Stimulated activated naive CD4-positive, alpha-beta T cell treated with Interleukin-2 at 50 U/mL for 16 hours (primary cell): Measurements from ENCODE around the gene CARM1.

ENCODE experiments used
- DNase-seq: peaks from one replicate; lab custom pipeline; 2025; lab: John Stamatoyannopoulos, UW

The CARM1 gene

DNA sequence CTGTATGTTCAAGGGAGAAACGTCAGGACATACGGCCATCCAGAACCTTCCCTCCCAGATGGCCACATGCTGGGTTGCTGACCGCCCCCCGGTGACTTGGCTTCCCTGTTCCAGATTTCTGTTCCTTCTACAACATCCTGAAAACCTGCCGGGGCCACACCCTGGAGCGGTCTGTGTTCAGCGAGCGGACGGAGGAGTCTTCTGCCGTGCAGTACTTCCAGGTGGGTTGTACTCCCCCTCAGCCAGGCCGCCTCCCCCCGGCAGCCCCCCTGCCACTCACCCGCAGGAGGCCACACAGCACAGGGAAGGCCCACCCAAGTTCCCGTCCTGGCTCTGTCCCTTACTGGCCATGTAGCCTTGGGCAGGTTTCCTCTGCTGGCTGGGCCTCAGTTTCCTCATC is 36.6 kb downstream of the CARM1 start:
- no peak for DNase-seq

DNA sequence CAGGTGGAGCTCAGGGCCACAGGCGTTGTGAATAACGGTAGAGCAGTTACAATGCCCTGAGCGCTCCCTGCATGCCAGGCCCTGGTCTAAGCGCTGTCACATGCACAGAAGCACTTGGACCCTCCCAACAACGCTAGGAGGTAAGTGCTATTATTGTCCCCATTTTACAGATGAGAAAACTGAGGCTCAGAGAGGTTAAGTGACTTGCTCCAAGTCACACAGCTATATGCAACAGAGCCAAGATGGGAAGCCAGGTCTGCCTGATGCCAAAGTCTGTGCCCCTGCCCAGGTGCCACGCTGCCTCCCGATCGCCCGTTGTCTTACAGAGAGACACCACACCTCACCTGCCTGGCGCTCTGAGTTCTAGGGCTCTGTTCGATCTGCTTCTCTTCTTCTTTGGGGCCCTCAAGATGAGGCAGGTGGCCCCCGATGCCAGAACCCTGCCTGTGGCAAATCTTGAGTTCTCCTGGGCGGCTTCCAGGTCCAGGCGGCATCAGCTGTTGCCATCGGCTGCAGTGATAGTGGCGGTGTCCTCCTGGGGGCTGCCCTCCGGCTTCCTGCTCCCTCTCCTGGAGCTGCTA is 37.1 kb downstream of the CARM1 start:
- DNase-seq, result no peak

DNA sequence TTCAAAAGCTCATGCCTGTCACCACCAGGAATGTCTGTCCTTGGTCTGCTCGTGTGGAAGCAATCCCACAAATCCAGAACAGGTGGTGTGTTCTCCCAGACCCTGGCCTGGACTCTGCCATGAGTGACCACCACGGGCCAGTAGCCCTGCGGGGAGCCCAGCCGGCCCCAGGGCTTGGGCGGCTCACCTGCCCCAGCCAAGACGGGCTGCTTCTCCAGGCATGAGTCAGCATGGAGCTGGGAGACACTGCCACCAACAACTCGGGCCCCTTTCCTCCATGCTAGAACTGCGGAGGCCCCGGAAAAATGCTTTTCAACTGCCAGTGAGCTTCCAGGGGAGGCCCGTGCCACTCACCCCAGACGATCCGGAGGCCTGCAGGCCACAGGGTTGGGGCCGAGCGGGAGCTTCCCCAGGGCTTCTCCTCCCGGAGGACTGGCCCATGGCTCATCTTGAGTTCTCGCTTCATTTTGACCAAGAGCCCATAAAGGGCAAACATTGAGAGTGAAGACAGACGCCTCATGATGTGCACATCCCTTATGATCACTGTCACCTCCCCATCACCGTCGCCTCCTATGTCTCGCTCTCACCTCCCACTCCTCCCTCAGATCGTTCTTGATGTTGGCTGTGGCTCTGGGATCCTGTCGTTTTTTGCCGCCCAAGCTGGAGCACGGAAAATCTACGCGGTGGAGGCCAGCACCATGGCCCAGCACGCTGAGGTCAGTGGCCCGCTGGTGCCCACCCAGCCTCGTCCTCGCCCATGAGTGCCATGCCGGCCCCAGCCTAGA is 40.4 kb downstream of the CARM1 start:
- no peak for DNase-seq

DNA sequence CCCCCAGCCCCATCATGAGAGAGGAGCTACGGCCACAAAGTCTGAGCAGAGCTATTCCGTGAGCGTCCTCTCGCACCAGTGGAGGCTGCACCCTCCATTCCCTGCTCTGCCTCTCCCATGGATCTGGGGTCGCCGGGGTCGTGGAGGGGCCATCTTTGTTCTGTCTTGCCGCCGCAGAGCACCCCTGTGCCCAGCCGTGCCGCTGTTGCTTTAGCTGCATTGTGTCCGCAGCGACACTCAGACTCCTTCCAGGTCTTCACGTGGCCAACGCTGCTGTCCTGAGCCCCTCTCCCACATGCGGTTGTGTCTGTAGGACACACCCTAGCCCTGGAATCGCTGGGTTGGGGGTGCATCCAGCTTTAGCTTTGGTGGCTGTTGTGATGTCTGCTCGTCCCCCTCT is 41.3 kb downstream of the CARM1 start:
- DNase-seq, result no peak

DNA sequence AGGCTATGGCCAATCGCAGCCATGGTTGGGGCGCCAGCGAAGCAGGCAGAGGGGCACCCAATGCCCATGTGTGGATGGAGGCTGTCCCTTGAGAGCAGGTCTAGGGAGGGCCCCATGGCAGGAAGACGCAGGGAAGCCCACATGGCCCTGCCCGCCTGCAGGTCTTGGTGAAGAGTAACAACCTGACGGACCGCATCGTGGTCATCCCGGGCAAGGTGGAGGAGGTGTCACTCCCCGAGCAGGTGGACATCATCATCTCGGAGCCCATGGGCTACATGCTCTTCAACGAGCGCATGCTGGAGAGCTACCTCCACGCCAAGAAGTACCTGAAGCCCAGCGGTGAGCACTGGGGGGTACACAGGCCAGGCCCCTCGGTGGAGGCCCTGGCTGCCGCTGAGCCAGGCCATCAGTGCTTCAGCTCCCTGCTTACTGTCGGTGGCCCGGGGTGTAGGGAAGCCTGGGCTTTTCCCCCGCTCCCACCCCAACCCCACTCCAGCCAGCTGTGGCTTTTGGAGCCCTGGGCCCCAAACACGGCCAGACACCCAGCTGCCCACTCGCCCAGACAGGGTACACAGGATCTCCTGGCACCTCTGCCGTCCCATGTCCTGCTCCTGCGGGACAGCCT is 42.5 kb downstream of the CARM1 start:
- DNase-seq, result no peak

DNA sequence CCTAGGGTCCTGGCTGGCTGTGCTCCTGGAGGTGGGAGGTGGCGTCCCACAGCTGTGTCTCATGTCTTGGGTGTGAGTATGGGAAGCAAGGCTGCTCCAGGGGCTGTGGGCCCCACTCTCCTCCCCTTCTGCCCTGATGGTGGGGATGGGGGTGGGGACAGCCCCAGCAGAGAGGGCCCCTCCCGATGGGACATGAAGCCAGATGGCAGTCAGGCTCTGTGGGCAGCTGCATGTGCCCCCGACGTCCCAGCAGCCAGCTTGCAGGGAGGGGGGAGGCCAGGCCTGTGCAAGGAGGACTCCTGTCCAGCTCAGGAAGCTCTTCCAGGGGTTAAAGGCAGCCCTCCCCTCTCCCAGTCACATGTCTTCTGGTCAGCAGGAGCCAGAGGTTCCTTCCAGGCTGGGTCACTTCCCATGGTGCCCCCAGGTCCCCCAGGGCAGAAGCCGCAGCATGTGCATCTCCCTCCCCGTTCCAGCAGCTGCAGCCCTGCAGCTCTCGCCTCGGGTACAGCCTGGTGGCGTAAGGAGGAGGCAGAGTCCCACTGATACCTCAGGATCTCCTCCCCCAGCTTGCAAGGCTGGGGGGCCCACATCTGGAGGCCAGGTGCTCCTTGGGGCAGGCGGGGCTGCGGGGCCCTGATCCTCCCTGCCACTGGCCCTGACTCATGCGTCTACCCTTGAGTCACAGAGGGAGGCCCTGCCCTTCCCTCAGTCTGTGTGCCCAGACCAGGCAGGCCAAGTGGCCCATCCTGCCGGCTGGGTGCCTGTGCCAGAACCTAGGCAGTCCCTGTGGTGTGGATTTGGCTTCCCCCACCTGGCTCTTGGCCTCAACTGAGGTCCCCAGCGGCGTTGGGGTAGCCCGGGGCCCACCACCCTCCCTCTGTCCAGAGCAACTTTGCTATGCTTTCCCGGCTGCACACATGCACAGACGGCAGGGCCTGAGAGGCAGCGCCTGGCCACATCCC is 44.1 kb downstream of the CARM1 start:
- DNase-seq, result no peak

DNA sequence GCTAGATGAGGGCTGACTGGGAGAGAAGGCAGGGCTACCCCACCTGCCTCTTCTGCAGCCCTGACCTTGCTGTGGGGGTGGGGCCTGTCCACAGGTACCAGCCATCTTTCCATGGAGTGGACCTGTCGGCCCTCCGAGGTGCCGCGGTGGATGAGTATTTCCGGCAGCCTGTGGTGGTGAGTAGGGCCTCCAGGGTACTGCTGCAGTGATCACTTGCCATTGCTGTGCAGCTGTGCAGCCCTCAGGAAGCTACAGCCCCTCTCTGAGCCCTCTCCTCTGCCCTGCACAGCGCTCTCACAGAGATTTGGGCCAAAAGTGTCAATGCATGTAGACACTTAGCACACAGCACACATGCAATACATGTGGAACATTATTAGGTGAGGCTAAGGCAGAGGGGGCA is 45.2 kb downstream of the CARM1 start:
- no peak for DNase-seq

DNA sequence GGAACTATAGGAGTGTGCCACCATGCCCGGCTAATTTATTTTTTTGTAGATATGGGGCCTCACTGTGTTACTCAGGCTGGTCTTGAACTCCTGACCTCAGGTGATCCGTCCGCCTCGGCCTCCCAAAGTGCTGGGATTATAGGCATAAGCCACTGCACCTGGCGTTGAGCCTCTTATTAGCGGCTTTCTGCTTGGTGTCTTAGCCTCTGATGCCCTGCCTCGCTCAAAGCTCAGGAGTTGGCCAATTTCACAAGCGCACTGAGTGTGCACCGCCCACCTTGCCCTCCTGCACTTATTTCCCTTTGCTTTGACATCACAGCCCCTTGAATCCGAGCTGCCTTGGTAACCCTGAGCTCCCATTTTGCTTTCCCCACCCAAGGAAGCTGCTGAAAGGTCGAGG is 47.0 kb downstream of the CARM1 start:
- no peak for DNase-seq

DNA sequence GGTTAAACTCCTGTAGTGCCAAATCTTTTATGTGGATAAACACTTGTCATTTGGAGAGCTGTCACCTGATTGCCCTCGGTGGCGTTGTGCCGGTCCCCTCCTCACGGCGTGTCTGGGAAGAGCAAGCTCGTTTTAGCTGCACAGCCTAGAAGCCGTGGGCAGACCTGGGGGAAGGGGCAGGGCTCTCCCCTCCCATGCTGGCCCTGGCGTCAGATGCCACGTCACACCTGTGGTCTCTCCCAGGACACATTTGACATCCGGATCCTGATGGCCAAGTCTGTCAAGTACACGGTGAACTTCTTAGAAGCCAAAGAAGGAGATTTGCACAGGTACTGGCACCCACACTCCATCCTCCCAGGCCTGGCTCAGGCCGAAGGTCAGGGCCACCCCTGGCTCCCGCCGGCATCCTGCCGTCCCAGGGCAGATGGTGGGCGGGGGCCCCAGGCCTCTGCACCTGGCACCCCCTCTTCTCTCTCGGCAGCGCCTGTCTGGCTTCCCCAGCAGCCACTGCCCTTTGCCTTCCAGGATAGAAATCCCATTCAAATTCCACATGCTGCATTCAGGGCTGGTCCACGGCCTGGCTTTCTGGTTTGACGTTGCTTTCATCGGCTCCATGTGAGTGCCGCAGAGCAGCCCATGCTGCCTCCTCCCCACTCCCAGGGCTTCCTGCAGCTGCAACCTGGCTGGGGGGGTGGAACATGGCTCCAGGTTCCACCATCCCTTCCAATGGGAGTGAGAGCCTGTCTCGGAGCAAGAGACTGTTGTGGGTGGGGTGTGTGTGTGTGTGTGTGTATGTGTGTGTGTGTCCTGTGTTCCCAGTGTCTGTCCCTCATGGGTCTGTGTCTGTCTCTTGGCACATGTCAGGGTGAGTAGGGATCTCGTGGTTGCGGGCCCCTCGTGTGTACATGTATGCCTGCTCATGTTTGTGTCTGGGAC is 48.3 kb downstream of the CARM1 start:
- no peak for DNase-seq

DNA sequence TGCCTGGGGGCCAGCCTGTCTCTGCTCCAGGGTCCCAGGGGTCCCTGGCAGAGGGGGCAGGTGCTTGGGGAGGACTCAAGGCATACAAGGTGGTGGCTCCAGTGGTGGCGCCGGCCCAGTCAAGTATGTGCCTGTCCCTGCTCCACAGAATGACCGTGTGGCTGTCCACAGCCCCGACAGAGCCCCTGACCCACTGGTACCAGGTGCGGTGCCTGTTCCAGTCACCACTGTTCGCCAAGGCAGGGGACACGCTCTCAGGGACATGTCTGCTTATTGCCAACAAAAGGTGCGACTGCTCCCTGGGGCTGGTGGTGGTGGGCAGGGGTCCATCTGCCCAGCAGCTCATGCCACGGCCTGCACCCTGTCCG is 48.9 kb downstream of the CARM1 start:
- DNase-seq, result no peak

DNA sequence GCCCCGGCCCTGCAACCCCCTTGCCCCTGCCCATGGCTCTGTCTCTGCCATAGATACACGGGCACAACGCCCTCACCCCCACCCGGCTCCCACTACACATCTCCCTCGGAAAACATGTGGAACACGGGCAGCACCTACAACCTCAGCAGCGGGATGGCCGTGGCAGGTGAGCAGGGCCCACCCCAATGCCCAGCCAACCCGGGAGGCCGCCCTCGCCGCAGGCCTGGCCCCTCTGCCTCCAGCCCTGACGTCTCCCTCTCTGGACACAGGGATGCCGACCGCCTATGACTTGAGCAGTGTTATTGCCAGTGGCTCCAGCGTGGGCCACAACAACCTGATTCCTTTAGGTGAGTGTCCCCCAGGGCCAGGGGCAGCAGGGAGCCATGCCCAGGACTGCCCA is 49.4 kb downstream of the CARM1 start:
- no peak for DNase-seq

DNA sequence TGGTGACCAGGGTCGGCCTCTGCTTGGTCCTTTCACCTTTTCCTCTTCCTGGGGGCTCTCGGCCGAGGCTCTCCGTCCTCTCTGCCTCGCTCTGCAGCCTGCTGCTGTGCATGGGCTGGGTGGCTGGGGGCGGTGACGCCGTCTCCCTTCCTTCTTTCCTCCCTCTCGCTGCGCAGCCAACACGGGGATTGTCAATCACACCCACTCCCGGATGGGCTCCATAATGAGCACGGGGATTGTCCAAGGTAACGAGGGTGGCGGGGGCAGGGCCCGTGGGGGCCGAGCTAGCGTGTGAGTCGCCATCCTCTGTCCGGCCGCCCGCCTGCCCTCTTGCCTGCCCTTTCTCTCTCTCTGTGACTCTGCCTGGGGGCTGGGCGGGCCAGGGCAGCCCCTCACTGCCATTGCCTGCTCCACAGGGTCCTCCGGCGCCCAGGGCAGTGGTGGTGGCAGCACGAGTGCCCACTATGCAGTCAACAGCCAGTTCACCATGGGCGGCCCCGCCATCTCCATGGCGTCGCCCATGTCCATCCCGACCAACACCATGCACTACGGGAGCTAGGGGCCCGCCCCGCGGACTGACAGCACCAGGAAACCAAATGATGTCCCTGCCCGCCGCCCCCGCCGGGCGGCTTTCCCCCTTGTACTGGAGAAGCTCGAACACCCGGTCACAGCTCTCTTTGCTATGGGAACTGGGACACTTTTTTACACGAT is 50.0 kb downstream of the CARM1 start:
- DNase-seq, result no peak

DNA sequence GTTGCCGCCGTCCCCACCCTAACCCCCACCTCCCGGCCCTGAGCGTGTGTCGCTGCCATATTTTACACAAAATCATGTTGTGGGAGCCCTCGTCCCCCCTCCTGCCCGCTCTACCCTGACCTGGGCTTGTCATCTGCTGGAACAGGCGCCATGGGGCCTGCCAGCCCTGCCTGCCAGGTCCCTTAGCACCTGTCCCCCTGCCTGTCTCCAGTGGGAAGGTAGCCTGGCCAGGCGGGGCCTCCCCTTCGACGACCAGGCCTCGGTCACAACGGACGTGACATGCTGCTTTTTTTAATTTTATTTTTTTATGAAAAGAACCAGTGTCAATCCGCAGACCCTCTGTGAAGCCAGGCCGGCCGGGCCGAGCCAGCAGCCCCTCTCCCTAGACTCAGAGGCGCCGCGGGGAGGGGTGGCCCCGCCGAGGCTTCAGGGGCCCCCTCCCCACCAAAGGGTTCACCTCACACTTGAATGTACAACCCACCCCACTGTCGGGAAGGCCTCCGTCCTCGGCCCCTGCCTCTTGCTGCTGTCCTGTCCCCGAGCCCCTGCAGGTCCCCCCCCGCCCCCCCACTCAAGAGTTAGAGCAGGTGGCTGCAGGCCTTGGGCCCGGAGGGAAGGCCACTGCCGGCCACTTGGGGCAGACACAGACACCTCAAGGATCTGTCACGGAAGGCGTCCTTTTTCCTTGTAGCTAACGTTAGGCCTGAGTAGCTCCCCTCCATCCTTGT is 50.7 kb downstream of the CARM1 start:
- DNase-seq, result no peak

DNA sequence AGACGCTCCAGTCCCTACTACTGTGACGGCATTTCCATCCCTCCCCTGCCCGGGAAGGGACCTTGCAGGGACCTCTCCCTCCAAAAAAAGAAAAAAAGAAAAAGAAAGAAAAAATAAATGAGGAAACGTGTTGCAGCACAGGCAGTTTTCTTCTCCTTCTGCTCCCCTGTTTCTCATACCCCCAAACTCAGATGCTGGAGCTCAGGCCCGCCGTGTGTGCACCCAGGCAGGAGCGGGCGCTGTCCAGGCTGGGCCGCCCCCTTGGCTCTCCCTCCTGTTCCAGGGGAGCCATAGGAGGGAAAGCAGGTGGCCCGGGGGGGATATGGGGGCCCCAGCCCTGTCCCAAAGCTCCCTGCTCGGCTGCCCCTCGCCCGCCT is 51.3 kb downstream of the CARM1 start:
- no peak for DNase-seq

DNA sequence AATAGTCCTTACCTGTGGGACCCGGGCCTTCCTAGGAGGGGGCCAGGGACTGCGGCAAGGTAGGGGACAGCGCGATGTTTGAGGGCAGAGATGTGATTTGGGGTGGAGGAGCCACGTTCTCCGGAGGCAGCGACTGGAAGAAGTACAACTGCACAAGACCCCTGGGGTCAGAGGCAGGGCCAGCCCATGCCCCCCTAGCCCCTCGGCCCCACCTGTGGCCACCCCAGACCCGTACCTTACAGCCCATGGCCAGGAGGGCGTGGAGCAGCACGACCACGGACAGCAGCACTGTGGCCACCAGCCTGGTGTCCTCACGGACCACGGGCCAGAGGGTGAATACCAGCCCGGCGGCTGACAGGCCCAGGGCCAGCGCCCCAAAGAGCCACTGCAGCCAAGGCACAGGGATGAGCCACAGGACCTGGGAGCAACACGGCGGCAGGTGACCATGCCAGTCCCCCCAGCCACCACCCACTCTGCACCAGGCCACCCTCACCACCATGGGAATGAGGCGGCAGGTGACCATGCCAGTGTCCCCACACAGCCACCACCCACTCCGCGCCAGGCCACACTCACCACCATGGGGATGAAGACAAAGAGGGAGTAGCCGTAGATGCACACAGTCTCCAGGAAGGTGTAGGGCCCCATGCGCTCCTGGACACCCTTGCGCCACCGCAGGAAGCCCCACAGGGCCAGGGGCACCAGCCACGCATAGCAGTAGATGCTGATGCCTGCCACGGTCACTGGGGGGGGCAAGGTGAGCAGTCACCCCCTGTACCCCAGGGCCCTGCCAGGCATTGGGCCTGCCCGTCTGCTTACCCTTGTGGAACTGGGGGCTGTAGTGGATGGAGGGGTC is 52.1 kb downstream of the CARM1 start:
- no peak for DNase-seq

DNA sequence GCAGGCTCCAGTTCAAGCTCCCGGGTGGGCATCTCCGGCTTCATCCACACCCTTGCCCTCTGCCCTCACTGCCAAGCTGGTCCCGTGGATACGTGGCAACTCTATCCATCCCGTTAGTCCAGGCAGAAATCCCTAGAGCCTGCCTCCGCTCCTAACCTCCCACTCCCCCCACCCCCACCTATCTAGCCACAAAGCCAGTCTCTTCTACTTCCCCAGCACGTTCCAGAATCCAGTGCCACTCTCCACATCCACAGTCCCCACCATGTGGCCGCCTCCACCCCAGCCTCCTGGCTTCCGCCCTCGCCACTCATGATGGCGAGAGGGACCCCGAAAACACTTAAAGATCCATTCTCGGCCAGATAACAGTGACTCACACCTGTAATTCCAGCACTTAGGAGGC is 53.2 kb downstream of the CARM1 start:
- DNase-seq, result no peak

DNA sequence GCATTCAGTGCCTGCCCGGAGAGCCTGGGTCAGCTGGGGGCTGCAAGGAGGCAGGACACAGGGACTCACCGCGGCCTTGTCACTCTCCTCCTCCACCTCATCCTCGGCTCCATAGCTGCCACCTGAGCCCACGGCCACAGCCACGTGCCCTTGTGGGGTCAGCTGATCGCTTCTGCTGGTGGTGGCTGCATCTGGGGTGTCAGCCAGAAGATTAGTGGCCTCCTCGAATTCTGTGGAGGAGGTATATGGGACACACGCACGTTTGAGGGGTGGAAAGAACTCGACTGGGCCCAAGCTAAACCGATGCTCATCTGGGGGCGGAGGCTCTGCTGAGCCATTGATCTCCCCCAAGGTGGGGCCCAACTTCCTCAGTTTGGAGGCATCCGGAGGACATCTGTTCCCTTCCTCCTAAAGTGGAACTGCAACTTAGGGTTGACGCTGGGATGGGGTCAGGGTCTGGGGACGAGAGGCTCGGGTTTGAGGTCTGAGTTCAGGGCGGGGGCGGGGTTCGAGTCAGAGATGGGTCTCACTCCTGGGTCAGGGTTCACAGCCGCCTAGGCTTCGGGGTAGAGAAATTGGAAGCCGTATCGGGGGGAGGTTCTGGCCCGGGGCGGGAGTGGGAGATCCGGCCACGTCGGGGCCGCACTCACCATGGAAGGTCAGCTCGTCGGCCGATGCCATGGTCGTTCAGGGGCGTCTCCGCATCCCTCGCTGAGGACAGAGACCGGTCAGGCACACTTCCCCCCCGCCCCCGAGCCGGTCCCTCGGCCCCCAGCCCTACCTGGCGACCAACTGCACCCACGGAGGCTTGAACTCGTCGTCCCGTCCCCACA is 56.6 kb downstream of the CARM1 start:
- no peak for DNase-seq
